NK-92 treated with Interleukin-12 subunit alpha and Interleukin-12 subunit beta, amount 100 ng/mL, for 24 hours (cell line): ENCODE measurements around the gene ME2.
"Not testable (repeated sequence)": the region's sequence is repeated elsewhere in the genome, so short reads cannot be mapped to it uniquely, and the experiment has no call there.

Experiments
- DNase-seq: peaks from one replicate; lab custom pipeline; 2025; lab: John Stamatoyannopoulos, UW

Gene ME2

DNA sequence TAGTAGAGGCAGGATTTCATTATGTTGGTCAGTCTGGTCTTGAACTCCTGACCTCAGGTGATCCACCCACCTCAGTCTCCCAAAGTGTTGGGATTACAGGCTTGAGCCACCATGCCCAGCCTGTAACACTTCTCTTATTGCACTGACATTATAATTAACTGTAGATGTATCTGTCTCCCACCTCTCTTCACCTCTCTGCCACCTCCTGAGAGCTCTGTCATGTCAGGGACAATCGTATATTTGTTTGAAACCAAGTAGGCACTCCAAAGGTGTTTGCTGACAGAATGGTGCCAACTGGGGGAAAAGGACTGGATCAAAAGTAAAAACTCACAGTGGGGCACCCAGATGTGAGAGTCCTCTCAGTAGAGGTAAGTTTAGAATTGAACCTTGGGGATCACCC, 17.3 kb upstream of the ME2 start:
- no peak for DNase-seq

DNA sequence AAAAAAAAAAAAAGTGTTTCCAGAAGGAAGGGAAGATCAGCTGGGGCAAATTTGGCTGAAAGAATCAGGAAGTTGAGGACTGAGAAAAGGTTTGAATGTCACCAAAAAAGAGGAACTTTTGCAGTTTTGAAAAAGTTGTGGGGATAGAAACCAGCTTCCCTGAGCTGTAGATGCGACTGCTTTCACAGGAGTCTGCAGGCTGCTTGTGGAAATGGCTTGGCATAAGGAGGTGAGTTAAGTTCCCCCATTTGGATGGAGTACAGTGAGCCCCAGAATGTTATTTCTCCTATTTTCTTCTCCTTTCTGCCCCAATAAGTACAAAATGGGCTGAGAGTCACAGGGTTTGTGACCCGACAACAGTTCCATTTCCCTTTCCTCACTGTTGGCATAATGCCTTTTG, 16.5 kb upstream of the ME2 start:
- no peak for DNase-seq

DNA sequence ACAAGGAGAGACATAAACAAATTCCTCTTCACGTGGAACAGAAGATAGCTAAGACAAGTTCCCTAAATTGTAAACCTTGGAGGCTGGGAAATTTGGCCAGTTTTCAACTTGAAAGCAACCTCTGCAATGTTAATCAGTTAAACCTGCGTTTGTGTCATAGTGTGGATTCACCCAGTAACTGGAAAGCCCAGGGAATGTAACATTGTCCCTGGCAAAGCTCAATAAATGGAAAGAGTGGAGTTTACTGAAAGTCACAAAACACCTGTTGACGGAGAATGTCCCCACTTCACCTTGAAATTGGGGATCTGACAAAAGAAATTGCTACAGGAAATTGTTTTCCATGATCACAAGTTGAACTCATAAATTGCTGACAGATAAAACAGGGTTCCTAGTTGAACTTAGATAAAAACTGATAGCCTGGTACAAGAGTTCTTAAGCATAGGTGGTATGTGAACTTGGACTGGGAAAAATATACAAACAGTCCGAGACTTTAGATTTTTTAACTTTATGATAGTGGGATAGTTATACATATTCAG, 15.0 kb upstream of the ME2 start:
- no peak for DNase-seq

DNA sequence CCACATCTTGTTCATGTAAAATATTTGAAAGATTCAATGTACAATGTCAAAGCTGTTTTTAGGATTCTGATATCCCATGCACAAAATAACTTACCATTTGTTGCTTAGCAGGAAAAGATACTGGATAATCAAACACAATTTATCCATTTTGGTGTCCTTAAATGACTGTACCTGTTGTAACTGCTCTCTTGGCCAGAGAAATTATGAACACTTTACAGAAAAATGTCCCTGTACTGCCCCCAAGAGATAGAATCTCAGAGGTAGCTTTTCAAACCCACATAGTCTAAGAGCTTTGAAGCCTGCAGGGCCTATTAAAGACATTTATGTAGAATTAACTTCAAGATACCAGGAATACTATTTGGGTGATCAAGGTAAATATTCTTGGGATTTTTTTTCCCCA, 12.2 kb upstream of the ME2 start:
- DNase-seq = no peak

DNA sequence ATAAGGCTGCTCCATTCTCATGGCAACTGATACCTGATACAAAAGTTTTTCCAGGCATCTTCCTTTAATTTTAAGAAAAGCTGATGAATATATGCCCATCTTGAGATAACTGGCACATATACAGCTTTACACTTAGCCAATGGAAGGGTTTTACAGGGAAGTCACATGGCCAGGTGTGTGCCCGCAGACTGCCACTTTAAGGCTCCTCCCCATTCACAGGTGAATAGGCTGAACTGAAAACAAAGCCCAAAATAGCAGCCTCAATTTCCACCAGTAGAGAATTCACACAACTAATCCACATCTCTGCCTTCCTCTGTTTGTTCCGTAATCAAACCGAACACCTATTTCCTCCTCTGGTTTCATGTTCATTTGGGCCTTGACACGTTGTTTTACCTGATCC, 9.8 kb upstream of the ME2 start:
- no peak for DNase-seq

DNA sequence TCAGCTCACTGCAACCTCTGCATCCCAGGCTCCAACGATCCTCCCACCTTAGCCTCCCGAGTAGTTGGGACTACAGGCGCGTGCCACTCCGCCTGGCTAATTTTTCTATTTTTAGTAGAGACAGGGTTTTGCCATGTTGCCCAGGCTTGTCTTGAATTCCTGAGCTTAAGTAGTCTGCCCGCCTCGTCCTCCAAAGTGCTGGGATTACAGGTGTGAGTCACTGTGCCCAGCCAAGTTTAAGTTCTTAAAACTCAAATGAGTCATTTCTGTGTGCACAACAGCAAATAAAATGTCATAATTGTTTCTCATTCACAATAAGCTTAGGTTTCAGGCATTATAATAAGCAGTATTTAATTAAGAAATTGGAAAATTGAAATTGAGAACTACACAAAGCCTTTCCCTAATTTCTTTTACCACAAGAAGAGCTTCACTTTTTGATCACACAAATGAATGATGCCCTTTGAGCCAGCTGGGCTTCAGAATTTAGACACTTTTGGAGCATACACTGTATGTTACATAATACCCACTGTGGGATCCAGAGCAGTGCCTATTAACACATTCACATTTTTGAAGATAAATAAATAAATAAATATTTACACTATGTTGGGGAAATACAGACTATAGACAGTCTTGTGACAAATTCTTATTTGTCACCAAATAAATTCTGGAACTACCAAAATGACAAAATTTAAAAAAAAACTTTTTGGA, 8.6 kb upstream of the ME2 start:
- DNase-seq = no peak

DNA sequence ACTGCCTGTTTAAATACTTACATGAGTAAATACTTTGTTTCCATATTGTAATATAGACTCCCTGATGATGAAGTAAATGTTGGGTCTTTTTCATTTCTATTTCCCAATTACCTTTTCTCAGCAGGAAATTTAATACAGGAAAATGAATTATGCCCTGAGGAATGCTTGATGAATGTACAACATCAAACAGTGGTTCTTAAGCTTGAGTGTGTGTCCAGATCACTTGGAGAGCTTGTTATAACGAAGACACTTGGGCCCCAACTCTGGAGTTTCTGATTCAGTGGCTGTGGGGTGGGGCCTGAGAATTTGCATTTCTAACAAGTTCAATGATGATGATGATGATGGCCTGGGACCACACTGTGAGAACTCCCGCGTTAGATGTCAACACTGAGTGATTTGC, 7.1 kb upstream of the ME2 start:
- no peak for DNase-seq

DNA sequence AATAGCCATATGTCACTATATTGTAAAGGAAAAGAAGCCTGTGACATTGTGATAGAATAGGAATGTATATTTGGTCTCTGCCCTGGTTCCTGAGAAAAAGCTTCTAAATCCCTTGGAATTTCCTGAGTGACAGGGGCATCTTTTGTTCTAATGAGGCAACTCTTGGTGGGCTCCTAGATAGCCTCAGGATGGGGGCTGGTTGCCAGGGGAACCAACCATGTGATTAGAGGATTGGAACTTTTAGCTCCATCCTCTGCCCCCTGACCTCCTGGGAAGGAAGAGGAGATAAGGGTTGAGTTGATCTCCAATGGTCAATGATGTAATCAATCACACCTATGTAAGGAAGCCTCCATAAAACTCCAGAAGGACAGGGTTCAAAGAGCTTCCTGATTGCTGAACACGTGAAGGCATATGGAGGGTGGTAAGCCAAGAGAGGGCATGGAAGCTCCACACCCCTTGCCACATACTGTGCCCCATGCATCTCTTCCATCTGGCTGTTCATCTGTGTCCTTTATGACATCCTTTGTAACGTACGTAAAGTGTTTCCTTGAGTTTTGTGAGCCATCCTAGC, 2.9 kb upstream of the ME2 start:
- no peak for DNase-seq

DNA sequence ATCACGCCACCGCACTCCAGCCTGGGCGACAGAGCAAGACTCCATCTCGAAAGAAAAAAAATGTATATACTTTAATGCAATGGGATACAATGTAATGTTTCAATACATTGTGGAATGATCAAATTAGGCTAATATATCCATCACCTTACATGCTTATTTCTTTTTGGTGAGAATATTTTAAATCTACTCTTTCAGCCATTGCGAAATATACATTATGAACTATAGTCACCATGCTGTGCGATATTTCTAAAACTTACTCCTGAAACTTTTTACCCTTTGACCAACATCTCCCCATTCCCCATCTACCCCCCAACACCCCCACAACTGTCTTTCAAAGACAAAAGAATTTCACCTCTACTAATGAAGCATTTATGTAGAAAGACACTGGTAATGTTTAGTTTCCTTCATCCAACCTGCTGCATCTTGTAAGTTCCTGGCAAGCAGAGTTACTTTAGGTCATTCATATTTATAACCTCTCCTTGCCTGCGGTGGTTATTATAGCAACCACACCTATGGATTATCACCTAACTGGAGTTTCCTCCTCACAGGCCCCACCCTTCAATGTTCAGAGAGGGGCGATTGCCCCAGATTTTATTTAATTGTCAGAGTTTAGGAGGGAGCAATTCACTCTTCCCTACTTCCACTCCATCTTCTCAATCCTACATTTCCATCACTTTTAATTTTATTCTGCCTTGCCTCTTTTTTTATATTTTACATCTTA, 1.2 kb upstream of the ME2 start:
- no peak for DNase-seq

DNA sequence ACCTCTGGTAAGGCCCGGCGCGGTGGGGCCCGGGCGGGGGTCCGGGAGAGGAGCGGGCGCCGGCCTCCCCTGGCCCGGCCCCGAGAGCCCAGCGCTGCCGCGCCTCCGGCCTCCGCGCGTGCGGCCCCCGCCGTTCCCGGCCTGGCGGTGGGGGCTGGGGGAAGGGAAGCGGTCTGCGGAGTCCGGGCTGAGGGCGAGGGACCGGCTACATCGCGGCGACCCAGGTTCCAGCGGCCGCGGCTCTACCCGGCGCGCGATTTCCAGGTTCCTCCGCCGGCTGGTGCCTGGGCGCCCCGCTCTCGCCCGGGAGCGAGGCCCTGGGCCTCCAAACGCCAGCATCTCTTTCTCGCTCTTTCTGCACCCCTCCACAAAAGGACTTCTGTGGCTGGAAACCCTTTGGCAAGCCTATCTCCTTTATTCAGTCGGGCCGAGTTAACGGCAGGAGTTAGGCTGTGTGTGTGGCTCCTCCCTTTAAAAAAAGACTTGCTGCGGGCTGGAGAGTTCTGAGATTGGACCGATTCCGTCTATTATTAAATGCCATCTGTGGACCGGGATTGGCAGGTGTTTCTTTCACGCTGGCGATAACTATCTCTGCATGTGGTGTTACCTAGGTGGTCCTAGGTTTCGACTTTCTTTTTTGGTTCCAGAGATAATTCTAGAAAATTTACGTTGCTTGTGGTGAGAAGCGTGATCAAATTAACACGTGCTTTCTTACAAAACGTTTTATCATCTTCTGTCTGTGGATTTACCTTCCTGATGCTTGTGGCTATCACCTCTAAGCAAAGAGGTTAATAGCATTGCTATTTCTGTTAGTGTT, 592 bp downstream of the ME2 start:
- peak; percentile 53 for DNase-seq

DNA sequence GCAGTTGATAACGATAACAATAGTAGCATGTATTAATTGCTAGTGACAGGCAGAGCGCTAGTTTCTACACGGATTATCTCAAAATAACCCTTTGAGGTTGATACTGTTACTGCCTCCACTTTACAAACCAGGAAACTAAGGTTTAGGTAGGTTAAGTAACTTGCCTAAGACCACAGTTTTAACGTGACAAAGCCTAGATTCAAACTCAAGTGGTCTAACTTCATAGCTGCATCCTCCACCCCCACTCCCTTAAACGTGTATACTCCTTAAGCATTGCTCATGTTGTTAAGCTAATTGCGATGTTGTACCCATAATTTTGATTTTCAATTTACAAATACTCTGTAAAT, 1.2 kb downstream of the ME2 start:
- DNase-seq = peak; percentile 9

DNA sequence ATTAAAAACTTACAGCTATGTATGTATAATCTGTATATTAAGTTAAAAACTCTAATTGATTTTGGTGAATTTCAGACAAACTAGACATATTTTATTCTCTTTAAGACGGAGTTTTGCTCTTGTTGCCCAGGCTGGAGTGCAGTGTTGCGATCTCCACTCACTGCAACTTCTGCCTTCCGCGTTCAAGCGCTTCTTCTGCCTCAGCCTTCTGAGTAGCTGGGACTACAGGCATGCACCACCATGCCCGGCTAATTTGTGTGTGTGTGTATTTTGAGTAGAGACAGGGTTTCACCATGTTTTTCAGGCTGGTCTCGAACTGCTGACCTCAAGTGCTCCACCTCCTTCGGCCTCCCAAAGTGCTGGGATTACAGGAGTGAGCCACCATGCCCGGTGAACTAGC, 2.0 kb downstream of the ME2 start:
- not testable (repeated sequence) for DNase-seq

DNA sequence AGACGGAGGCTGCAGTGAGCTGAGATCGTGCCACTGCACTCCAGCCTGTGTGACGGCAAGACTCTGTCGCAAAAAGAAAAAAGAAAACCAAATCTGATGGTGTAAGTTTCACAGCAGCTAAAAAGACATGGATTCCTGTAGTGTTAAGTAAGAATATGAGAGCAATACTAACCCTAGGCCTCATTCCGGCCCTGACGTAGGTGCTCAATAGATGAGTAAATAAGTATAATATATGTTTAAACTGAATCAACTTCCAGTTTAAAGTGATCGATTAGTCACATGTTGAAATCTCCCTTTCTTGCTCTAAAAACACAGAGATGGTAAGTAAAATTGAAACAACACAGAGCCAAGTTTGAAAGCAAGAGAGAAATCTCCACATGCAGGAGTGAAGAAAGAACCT, 8.0 kb downstream of the ME2 start:
- DNase-seq = no peak

DNA sequence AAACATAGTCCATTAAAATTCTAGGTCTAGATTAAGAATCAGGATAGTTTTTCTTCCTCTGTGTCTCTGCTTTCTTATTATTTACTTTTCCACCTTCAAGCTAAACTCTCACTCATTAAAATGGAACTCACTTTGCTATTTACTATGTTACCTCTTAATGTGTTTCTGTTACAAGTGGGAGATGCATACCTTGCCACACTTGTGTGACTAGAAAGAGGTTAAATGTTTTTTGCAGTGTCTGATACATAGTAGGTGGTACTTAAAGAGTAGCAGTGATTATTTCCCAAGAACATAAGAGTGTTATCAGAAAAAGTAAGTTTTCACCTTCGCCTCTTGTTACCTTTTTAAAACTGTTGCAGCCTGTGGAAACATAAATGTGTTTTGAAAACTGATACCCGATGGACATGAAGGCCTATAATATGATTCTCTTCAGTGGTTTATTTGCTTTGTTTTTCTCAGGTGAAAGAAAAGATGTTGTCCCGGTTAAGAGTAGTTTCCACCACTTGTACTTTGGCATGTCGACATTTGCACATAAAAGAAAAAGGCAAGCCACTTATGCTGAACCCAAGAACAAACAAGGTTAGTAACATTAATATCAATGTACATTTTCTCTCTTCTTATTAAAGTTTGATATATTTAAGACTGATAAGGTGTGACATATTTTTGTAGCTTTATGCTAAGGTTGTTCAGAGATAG, 16.6 kb downstream of the ME2 start:
- DNase-seq = no peak

DNA sequence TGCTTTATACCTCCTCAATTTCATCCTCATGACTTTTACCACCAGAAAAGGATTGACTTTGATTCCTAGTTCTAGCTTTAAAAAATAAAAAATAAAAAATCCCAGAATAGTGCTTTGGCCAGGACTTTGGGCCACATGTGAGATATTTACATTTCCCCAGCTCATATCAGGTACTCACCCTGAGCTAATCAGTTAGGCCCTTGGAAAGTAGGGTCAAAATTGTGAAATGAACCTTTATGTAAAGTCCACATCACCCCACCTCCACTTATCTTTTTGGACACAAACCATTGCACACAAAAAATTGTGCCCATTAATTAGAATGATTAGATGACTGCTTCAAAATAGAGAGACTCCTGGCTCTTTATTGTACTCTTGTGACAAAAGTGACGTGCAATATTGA, 17.2 kb downstream of the ME2 start:
- DNase-seq = no peak

DNA sequence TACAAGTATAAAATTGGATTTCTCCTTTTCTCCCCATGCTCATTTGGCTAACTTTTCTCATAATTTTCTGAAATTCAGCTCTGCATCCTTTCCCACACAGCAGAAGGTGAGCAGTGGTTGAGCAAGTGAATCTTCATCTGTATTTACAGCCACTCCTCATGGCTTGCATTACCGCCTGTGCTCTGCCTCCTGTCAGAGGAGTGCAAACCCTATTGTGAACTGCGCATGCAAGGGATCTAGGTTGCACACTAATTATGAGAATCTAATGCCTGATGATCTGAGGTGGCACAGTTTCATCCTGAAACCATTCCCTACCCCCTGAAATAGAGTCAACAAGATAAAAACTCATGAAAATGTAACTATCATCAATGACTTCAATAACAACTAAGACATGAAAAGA, 20.0 kb downstream of the ME2 start:
- DNase-seq = no peak

DNA sequence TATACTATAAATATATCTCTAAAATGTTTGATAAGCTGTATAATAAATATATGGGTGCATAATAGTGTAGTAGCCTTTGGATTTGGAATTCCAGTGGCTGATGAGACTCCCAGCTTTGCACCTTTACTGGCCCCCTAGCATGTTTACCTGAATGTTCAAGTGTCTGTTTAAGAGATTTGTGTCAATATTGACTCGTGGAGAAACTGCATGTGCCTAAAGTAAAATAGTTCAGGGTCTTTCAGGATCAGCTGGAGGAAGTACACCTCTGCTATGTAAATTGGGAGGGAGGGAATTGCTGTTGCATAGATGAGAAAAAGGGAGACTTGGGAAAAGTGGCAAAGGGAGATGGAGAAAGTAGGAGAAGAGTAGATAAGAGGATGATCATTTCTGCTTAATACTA, 23.9 kb downstream of the ME2 start:
- DNase-seq = no peak

DNA sequence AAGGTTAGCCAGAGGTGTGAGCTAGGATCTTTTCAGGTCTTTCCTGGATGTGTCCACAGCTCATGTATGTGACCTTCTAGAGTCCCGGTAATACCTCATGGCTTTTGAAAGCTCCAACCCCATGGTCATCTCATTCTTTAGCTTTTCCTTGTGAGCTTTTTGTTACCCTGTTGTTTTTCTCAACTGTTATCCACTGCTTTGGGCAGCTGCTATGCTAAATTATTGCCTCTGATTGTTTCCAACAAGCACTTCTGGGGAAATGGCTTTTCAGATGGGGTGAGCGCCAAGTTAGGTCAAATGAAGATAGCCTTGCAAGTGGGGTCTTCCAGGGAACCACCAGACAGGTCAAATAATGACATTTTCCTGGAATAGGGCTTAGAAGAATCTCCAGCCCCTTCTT, 27.9 kb downstream of the ME2 start:
- no peak for DNase-seq

DNA sequence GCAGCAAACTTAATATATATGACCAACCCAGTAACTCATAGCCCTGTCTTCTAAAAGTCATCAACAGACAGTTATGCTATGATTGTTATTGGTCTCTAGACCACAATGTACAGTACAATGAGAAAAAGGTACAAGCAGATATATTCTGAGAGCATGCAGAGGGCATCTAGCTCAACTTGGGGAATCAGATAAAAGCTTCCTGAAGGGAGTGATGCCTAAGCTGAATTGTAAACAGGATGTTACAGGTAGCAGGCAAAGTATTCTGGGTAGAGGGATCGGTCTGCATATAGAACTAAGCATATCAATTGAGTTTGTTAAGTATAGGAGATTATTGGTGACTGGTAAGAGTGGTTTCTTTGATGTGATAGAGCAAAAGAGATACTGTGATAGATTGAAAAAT, 30.3 kb downstream of the ME2 start:
- no peak for DNase-seq

DNA sequence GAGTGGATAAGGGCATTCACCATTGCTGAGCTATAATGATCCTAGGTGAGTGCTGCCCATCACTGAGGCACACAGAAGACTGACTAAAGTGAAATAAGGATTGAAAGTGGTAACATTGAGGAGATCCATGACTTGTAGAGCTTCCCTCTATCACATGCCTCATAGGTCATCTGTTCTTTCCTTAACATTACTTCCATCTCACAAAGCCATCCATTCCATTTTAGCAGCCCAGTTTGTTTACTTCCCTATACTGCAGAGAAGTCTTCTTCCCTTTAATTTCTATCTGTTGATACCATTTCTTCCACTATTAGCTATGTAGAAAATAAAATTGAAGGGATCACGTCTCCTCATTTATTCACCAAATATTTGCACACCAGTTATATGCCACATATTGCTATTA, 32.1 kb downstream of the ME2 start:
- DNase-seq = no peak

DNA sequence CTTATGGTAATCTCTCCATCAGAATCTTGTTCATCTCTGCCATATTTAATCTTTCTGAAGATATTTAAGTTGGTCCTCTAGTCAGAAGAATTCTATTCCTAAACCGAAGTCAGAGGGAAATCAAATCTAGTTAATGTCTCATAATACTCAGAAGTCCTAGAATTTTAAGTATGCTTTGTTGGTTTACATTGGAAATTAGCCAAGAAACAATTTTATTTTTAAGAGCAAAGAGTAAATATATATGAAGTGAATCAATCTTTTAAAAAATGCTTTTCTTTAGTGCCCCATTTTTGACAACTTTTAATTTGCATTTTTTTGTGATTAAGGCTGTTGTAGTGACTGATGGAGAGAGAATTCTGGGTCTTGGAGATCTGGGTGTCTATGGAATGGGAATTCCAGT, 38.1 kb downstream of the ME2 start:
- no peak for DNase-seq

DNA sequence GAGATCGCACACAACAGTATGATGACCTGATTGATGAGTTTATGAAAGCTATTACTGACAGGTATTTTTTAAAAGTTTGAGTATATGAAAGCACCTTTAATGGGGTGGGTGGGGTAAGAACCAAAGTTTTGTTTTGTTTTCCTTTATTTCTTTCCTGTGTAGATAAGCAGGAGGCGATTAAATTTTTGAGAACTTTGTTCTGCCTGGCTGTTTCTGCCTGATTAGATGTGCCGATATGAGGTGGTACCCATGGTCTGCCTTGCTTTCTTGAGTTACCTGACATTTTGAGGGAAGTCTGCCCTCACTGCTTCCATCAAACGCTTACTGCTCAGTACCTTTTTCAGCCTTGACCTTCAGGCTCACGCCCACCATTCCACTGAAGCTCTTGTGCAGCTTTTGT, 39.2 kb downstream of the ME2 start:
- no peak for DNase-seq
